ENCODE results near the gene GALNT10.

- TF ChIP-seq, protein P1, sequence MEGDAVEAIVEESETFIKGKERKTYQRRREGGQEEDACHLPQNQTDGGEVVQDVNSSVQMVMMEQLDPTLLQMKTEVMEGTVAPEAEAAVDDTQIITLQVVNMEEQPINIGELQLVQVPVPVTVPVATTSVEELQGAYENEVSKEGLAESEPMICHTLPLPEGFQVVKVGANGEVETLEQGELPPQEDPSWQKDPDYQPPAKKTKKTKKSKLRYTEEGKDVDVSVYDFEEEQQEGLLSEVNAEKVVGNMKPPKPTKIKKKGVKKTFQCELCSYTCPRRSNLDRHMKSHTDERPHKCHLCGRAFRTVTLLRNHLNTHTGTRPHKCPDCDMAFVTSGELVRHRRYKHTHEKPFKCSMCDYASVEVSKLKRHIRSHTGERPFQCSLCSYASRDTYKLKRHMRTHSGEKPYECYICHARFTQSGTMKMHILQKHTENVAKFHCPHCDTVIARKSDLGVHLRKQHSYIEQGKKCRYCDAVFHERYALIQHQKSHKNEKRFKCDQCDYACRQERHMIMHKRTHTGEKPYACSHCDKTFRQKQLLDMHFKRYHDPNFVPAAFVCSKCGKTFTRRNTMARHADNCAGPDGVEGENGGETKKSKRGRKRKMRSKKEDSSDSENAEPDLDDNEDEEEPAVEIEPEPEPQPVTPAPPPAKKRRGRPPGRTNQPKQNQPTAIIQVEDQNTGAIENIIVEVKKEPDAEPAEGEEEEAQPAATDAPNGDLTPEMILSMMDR (IDR thresholded peaks at IDR 0.05), result no peak
- TF ChIP-seq POLR2A (IDR thresholded peaks at IDR 0.05), result no peak
These were observed 184.9 kb downstream of the GALNT10 start for GRCh38 chr5:154375329-154376008.

Data from uterus (tissue), 2 donors.